DOHH2 (cell line): ENCODE measurements around the gene C16orf92.

Experiments
- EZH2phosphoT487 ChIP-seq: fragments of 200-600 bp; sonication (generic); IDR thresholded peaks from 2 replicates; pipeline ENCODE4 v1.6.1; 2017; ENCODE audit warnings: borderline replicate concordance, mild to moderate bottlenecking, antibody characterized with exemption, low read length, moderate library complexity, mixed read lengths
- TF ChIP-seq, protein P1 (sequence below): fragments of 200-600 bp; sonication (generic); IDR thresholded peaks from one replicate; pipeline ENCODE4 v1.5.1; 2014; ENCODE audit warnings: antibody characterized with exemption, mild to moderate bottlenecking, low read depth, low read length; ENCODE audit not compliant: poor library complexity, severe bottlenecking

- TF ChIP-seq, protein P1, sequence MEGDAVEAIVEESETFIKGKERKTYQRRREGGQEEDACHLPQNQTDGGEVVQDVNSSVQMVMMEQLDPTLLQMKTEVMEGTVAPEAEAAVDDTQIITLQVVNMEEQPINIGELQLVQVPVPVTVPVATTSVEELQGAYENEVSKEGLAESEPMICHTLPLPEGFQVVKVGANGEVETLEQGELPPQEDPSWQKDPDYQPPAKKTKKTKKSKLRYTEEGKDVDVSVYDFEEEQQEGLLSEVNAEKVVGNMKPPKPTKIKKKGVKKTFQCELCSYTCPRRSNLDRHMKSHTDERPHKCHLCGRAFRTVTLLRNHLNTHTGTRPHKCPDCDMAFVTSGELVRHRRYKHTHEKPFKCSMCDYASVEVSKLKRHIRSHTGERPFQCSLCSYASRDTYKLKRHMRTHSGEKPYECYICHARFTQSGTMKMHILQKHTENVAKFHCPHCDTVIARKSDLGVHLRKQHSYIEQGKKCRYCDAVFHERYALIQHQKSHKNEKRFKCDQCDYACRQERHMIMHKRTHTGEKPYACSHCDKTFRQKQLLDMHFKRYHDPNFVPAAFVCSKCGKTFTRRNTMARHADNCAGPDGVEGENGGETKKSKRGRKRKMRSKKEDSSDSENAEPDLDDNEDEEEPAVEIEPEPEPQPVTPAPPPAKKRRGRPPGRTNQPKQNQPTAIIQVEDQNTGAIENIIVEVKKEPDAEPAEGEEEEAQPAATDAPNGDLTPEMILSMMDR = no peak
- no peak for TF ChIP-seq EZH2phosphoT487
Measured at GRCh38 chr16:30041841-30042240, 18.8 kb downstream of the C16orf92 start.
